K562 (cell line): ENCODE measurements around the gene SPSB1. TPM values are rescaled to one million over a fixed set of nuclear protein-coding genes. Genes with fewer than 3 reads are reported as not detected.

Source experiments
- ATAC-seq: fragments of 200-7000 bp; cut with Tn5 transposase; 3 replicates; pipeline ENCODE4 v1.9.1; 2020; ENCODE audit warnings: moderate library complexity
- BruUV-seq: library from RNA; stranded (reverse); fragments of 400-500 nt; replicated peaks from 2 replicates; lab custom pipeline; 2021; lab: Mats Ljungman, UMichigan
- CTCF ChIA-PET: fragments of 300-600 bp; formaldehyde crosslinking; extraction: SDS; loops from one replicate; lab custom pipeline; 2021; ENCODE audit warnings: low intra/inter-chr PET ratio; lab: Yijun Ruan, JAX
- POLR2A ChIA-PET: fragments of 300-600, 350-650 bp; sonication (Branson Sonifier 250); formaldehyde crosslinking; extraction: SDS; loops from one replicate; lab custom pipeline; 2021; ENCODE audit warnings: antibody characterized with exemption, inconsistent platforms; lab: Yijun Ruan, JAX
- DNase-seq, 4 experiments: peaks; one replicate each; pipeline versions ENCODE4 v3.0.0 to v3.0.0-alpha.2; 2011 to 2018; ENCODE audit warnings: low spot score in 3 of 4, mixed read lengths in 3 of 4; ENCODE audit errors: extremely low read depth in 1 of 4
- FAIRE-seq: peaks from 2 replicates; lab custom pipeline; 2011; peaks lifted over from hg19 to GRCh38; lab: Jason Lieb, UNC
- H2AFZ ChIP-seq: 2 replicates; pipeline ENCODE4 v1.6.0; 2011; ENCODE audit warnings: low read depth, low read length, control low read depth, inconsistent platforms
- H3K27ac ChIP-seq: fragments of 200-600 bp; 3 replicates; pipeline ENCODE4 v1.8.0; 2011; ENCODE audit warnings: low read depth, mild to moderate bottlenecking, control low read depth, inconsistent platforms, low read length, moderate library complexity, mixed read lengths; ENCODE audit errors: extremely low read depth
- H3K27me3 ChIP-seq, 2 experiments: fragments of 300-600 bp in 1 of 2; 2 replicates in 1 of 2; 3 replicates in 1 of 2; pipeline versions ENCODE4 v1.6.0 to v1.8.0; 2011; ENCODE audit warnings: inconsistent platforms in 2 of 2, low read length in 2 of 2, mild to moderate bottlenecking in 1 of 2, mixed read lengths in 1 of 2, moderate library complexity in 1 of 2; ENCODE audit not compliant: control insufficient read depth in 2 of 2, insufficient read depth in 2 of 2
- H3K36me3 ChIP-seq: fragments of 300-600 bp; 3 replicates; pipeline ENCODE4 v1.8.0; 2011; ENCODE audit warnings: mild to moderate bottlenecking, low read length, inconsistent platforms; ENCODE audit not compliant: control insufficient read depth, insufficient read depth
- H3K4me1 ChIP-seq, 2 experiments: fragments of 200-600 bp in 1 of 2; replicated peaks in 1 of 2; 2 replicates in 1 of 2; 3 replicates in 1 of 2; pipeline versions ENCODE4 v1.5.1 to v1.8.0; 2011; ENCODE audit warnings: inconsistent platforms in 2 of 2, low read length in 2 of 2, mild to moderate bottlenecking in 1 of 2, mixed read lengths in 1 of 2, moderate library complexity in 1 of 2; ENCODE audit not compliant: control insufficient read depth in 2 of 2, insufficient read depth in 2 of 2
- H3K4me2 ChIP-seq: 2 replicates; pipeline ENCODE4 v1.6.1; 2011; ENCODE audit warnings: low read length, control low read depth, inconsistent platforms, mixed read lengths; ENCODE audit not compliant: insufficient read depth
- H3K4me3 ChIP-seq: fragments of 200-600 bp; sonication (generic), shearing (Covaris generic); 2 replicates; pipeline ENCODE4 v1.5.1; 2016; ENCODE audit warnings: control low read depth, inconsistent platforms
- H3K79me2 ChIP-seq: fragments of 200-600 bp; 3 replicates; pipeline ENCODE4 v1.8.0; 2011; ENCODE audit warnings: low read length, inconsistent platforms; ENCODE audit not compliant: control insufficient read depth, insufficient read depth
- H3K9ac ChIP-seq, 2 experiments: 2 replicates each; pipeline versions ENCODE4 v1.6.0 to v1.6.1; 2011; ENCODE audit warnings: low read depth in 2 of 2, low read length in 2 of 2, control low read depth in 1 of 2, inconsistent platforms in 1 of 2, mild to moderate bottlenecking in 1 of 2, mixed read lengths in 1 of 2; ENCODE audit not compliant: insufficient read depth in 1 of 2
- H3K9me1 ChIP-seq: one replicate; pipeline ENCODE4 v1.6.0; 2011; ENCODE audit warnings: inconsistent platforms, mild to moderate bottlenecking, low read length, moderate library complexity; ENCODE audit not compliant: control insufficient read depth, insufficient read depth
- H3K9me3 ChIP-seq: replicated peaks from 2 replicates; pipeline ENCODE4 v1.5.1; 2011; ENCODE audit warnings: low read depth, low read length, inconsistent platforms; ENCODE audit not compliant: control insufficient read depth, insufficient read depth
- H4K20me1 ChIP-seq: replicated peaks from 2 replicates; pipeline ENCODE4 v1.6.1; 2011; ENCODE audit warnings: low read length, inconsistent platforms, mixed read lengths; ENCODE audit not compliant: control insufficient read depth, insufficient read depth
- ARID1B ChIP-seq: fragments of 450-650 bp; IDR thresholded peaks from 2 replicates; pipeline ENCODE4 v1.6.1; 2016; ENCODE audit warnings: antibody characterized with exemption, mild to moderate bottlenecking, inconsistent platforms
- BRD9 ChIP-seq: fragments of 450-650 bp; IDR thresholded peaks from 2 replicates; pipeline ENCODE4 v1.6.1; 2018; ENCODE audit warnings: low read depth; ENCODE audit not compliant: partially characterized antibody
- CBFA2T2 ChIP-seq: fragments of 450-650 bp; conservative IDR thresholded peaks from 2 replicates; pipeline ENCODE4 v1.6.1; 2017; ENCODE audit warnings: mild to moderate bottlenecking
- CBFA2T3 ChIP-seq: fragments of 450-650 bp; IDR thresholded peaks from 2 replicates; pipeline ENCODE4 v1.6.1; 2017
- EGR1 ChIP-seq: fragments of 450-650 bp; conservative IDR thresholded peaks from 2 replicates; pipeline ENCODE4 v1.6.1; 2017; ENCODE audit warnings: mild to moderate bottlenecking
- EP300 ChIP-seq: IDR thresholded peaks from 2 replicates; pipeline ENCODE4 v1.6.1; 2012; ENCODE audit warnings: low read length, improper control_type of control experiment
- HIVEP1 ChIP-seq: fragments of 250-450 bp; sonication (Bioruptor Pico); IDR thresholded peaks from 2 replicates; pipeline ENCODE4 v1.4.0; 2020; ENCODE audit warnings: mild to moderate bottlenecking
- HLTF ChIP-seq: fragments of 450-650 bp; IDR thresholded peaks from 2 replicates; pipeline ENCODE4 v1.6.1; 2016
- PURB ChIP-seq: sonication (generic); formaldehyde crosslinking; IDR thresholded peaks from 2 replicates; pipeline ENCODE4 v1.9.0; 2021; ENCODE audit warnings: low read depth, mild to moderate bottlenecking, missing genetic modification reagents
- TAL1 ChIP-seq: fragments of 450-650 bp; IDR thresholded peaks from 2 replicates; pipeline ENCODE4 v1.6.1; 2016; ENCODE audit warnings: mild to moderate bottlenecking
- TCF3 ChIP-seq: sonication (generic); formaldehyde crosslinking; IDR thresholded peaks from 2 replicates; pipeline ENCODE4 v1.4.0; 2020; ENCODE audit warnings: mild to moderate bottlenecking, missing genetic modification reagents
- VEZF1 ChIP-seq: fragments of 200-800 bp; sonication (Bioruptor generic); IDR thresholded peaks from 2 replicates; pipeline ENCODE4 v1.6.1; 2017; ENCODE audit warnings: missing genetic modification characterization, missing compliant biosample characterization
- ZNF263 ChIP-seq: sonication (generic); formaldehyde crosslinking; IDR thresholded peaks from 2 replicates; pipeline ENCODE4 v1.8.0; 2022; ENCODE audit warnings: mild to moderate bottlenecking, missing genetic modification reagents, borderline replicate concordance
- ZNF589 ChIP-seq: fragments of 200-800 bp; sonication (Bioruptor generic); IDR thresholded peaks from 2 replicates; pipeline ENCODE4 v1.6.1; 2016; ENCODE audit warnings: low read depth, missing genetic modification characterization, missing compliant biosample characterization
- WGBS: fragments of 100-300 bp; shearing (Covaris generic); methylation state at CpG from one replicate; pipeline ENCODE4 v1.1.6; 2016; ENCODE audit warnings: low coverage, mixed read lengths; ENCODE audit not compliant: insufficient coverage; ENCODE audit errors: missing lambda C conversion rate; 5-methylcytosine and 5-hydroxymethylcytosine counted together
- in situ Hi-C: fragments of 300-500 bp; cut with MboI; formaldehyde crosslinking; loops from 4 replicates; pipeline ENCODE4 v1.15.0; 2018; ENCODE audit warnings: inconsistent platforms, mixed read lengths
- intact Hi-C: fragments of 100-400 bp; cut with micrococcal nuclease; formaldehyde crosslinking; loops from 2 replicates; pipeline ENCODE4 v1.14.2; 2022
- polyA plus RNA-seq, 8 experiments: library from polyadenylated mRNA; depleted of rRNA in 4 of 8; stranded (reverse) in 5 of 8; unstranded in 3 of 8; fragments of >200 nt; fragmentation: Nextera tagmentation in 2 of 8; fragmentation: Illumina TruSeq in 1 of 8; extraction: Ambion mirVana in 2 of 8; extraction: Trizol in 1 of 8; gene quantifications; 2 replicates each; pipeline versions ENCODE4 v1.2.1 to v1.2.3, GENCODE V29; 2011 to 2014; ENCODE audit warnings: inconsistent platforms in 1 of 8, missing spikeins in 1 of 8
- total RNA-seq, 7 experiments: library from RNA; depleted of rRNA in 6 of 7; stranded (reverse); fragments of >200 nt in 6 of 7; fragmentation: Illumina TruSeq in 2 of 7; extraction: Trizol in 2 of 7; gene quantifications; 2 replicates each; pipeline versions ENCODE4 v1.2.1 to v1.2.3, GENCODE V29; 2011 to 2021; ENCODE audit warnings: low replicate concordance in 1 of 7

Gene SPSB1
- total and polyA plus RNA-seq, 9 of the 15 experiments (the other 6 are each of a cell fraction or from before 2014, with no cell fraction given): 0.06 to 0.35 (median 0.14) TPM; not detected in 6

GRCh38 chr1:9380711-9381110, 88.0 kb downstream of the SPSB1 start:
- no peak for TF ChIP-seq EP300
- no peak for TF ChIP-seq HLTF
- H3K36me3 ChIP-seq: no peaks in the 10 kb centered on the region
- H4K20me1 ChIP-seq: peaks cover 10% of the 10 kb centered on the region
- no peak for FAIRE-seq
- no peak for DNase-seq
- WGBS: 1% methylated on average over 6 of the region's 6 CpGs
- CTCF ChIA-PET: no interaction called here
- in situ Hi-C loops (no loop called here), intact Hi-C loops (no loop called here)
- H3K79me2 ChIP-seq: no peaks in the 10 kb centered on the region
- peaks cover 50 to 92% of the 10 kb centered on the region in 2 experiments; a peak in 4 of 5 replicates for H3K27me3 ChIP-seq
- ATAC-seq: no peak
- H3K9me1 ChIP-seq: no peaks in the 10 kb centered on the region
- H2AFZ ChIP-seq: no peak overlapping the region
- H3K4me2 ChIP-seq: no peak overlapping the region
- BruUV-seq: no TSS peak
- H3K4me3 ChIP-seq: no peak overlapping the region
- no peaks in the 10 kb centered on the region for H3K9me3 ChIP-seq
- no peak overlapping the region for H3K27ac ChIP-seq
- H3K9ac ChIP-seq: no peak overlapping the region
- peaks cover 0 to 16% of the 10 kb centered on the region in 2 experiments; a peak in 2 of 5 replicates for H3K4me1 ChIP-seq
- POLR2A ChIA-PET: interaction anchor here (1.0 kb wide), 1 partner anchor 9 kb away, joined by 3 read pairs; no protein-coding TSS in a partner anchor

GRCh38 chr1:9382643-9383491, 90.2 kb downstream of the SPSB1 start:
- no peak for ATAC-seq

More at GRCh38 chr1:9382643-9383491, 90.2 kb downstream of the SPSB1 start:
- intact Hi-C loops (no loop called here), in situ Hi-C loops (no loop called here)
- 0% methylated on average over 20 of the region's 20 CpGs for WGBS
- DNase-seq (peak in 2 of 4 experiments; percentile 30 to 32), FAIRE-seq (peak; percentile 32)
- CTCF ChIA-PET: no interaction called here
- peak; percentile 63; the same call in 1 of the 2 replicates for TF ChIP-seq ZNF263 (CRISPR knock-in tag)
- TF ChIP-seq HIVEP1: no peak
- peak; percentile 69 for TF ChIP-seq CBFA2T3
- TF ChIP-seq VEZF1 (CRISPR knock-in tag): peak; percentile 35; the same call in 1 of the 2 replicates
- peak; percentile 43; the same call in 1 of the 2 replicates for TF ChIP-seq ARID1B
- TF ChIP-seq EGR1: 0 out of 2 replicates have a peak, but pooled peaks have one; percentile 23
- TF ChIP-seq TAL1: peak; percentile 30; the same call in 1 of the 2 replicates
- TF ChIP-seq TCF3: peak; percentile 70
- TF ChIP-seq BRD9: no peak
- TF ChIP-seq CBFA2T2: peak; percentile 59
- TF ChIP-seq ZNF589 (CRISPR knock-in tag): no peak
- TF ChIP-seq PURB (CRISPR knock-in tag): no peak
- H4K20me1 ChIP-seq: peaks cover 15% of the 10 kb centered on the region
- H3K27me3 ChIP-seq: peaks cover 42 to 91% of the 10 kb centered on the region in 2 experiments; a peak in 4 of 5 replicates
- no peak overlapping the region for H3K4me2 ChIP-seq
- no peaks in the 10 kb centered on the region for H3K9me3 ChIP-seq
- H3K4me1 ChIP-seq: peaks cover 0 to 20% of the 10 kb centered on the region in 2 experiments; a peak in 2 of 5 replicates
- no peaks in the 10 kb centered on the region for H3K9me1 ChIP-seq
- H3K9ac ChIP-seq: no peak overlapping the region; a peak in 1 of 4 replicates
- no peaks in the 10 kb centered on the region for H3K79me2 ChIP-seq
- H3K27ac ChIP-seq: no peak overlapping the region
- no TSS peak for BruUV-seq
- H2AFZ ChIP-seq: no peak overlapping the region
- no peak overlapping the region for H3K4me3 ChIP-seq
- no peaks in the 10 kb centered on the region for H3K36me3 ChIP-seq
- POLR2A ChIA-PET: interaction anchor here (0.6 kb wide), 1 partner anchor 16 kb away, joined by 3 read pairs; no protein-coding TSS in a partner anchor
